SW480 (cell line): Measurements from ENCODE around the gene KIR3DL3.
"Not testable (repeated sequence)": the region's sequence is repeated elsewhere in the genome, so short reads cannot be mapped to it uniquely, and the experiment has no call there.

Experiments used
- DNase-seq: peaks from one replicate; pipeline ENCODE4 v3.0.0-alpha.2; 2016; ENCODE audit warnings: low spot score

Gene KIR3DL3

GRCh38 chr19:54731191-54731590 is 6.9 kb downstream of the KIR3DL3 start:
- DNase-seq = no peak

GRCh38 chr19:54738306-54738705 is 14.1 kb downstream of the KIR3DL3 start, which contains the start of gene KIR2DL3:
Gene KIR2DL3 (plus strand): TSS chr19:54738513. CDS start chr19:54738546, 33 bp downstream.
- not testable (repeated sequence) for DNase-seq

GRCh38 chr19:54738715-54739114 is 14.5 kb downstream of the KIR3DL3 start:
- no peak for DNase-seq

- no peak for DNase-seq
Measured at GRCh38 chr19:54739587-54740497, 15.6 kb downstream of the KIR3DL3 start.

GRCh38 chr19:54741950-54742349 is 17.7 kb downstream of the KIR3DL3 start:
- not testable (repeated sequence) for DNase-seq

GRCh38 chr19:54744080-54744479 is 19.8 kb downstream of the KIR3DL3 start:
- not testable (repeated sequence) for DNase-seq

GRCh38 chr19:54747614-54748322 is 23.5 kb downstream of the KIR3DL3 start:
- DNase-seq = not testable (repeated sequence)

- DNase-seq = not testable (repeated sequence)
Measured at GRCh38 chr19:54750276-54750675, 26.0 kb downstream of the KIR3DL3 start.

- DNase-seq = not testable (repeated sequence)
Measured at GRCh38 chr19:54756204-54757110, 32.2 kb downstream of the KIR3DL3 start.

- not testable (repeated sequence) for DNase-seq
Measured at GRCh38 chr19:54758577-54758976, 34.3 kb downstream of the KIR3DL3 start.

GRCh38 chr19:54764219-54764618 is 40.0 kb downstream of the KIR3DL3 start:
- not testable (repeated sequence) for DNase-seq

- not testable (repeated sequence) for DNase-seq
Measured at GRCh38 chr19:54766464-54766863, 42.2 kb downstream of the KIR3DL3 start.

- not testable (repeated sequence) for DNase-seq
Measured at GRCh38 chr19:54769646-54770045, 45.4 kb downstream of the KIR3DL3 start, which contains the start of gene KIR2DL1. Gene KIR2DL1 (plus strand): TSS chr19:54769793. CDS start chr19:54769851, 58 bp downstream.

GRCh38 chr19:54770511-54770910 is 46.3 kb downstream of the KIR3DL3 start:
- DNase-seq = not testable (repeated sequence)

- peak; percentile 92 for DNase-seq
Measured at GRCh38 chr19:54771018-54771960, 47.0 kb downstream of the KIR3DL3 start.

- DNase-seq = not testable (repeated sequence)
Measured at GRCh38 chr19:54772666-54773065, 48.4 kb downstream of the KIR3DL3 start.

- not testable (repeated sequence) for DNase-seq
Measured at GRCh38 chr19:54775095-54775815, 51.0 kb downstream of the KIR3DL3 start.

GRCh38 chr19:54775830-54776229 is 51.6 kb downstream of the KIR3DL3 start:
- DNase-seq = not testable (repeated sequence)

GRCh38 chr19:54777851-54778250 is 53.6 kb downstream of the KIR3DL3 start:
- DNase-seq = not testable (repeated sequence)

- not testable (repeated sequence) for DNase-seq
Measured at GRCh38 chr19:54778896-54779295, 54.7 kb downstream of the KIR3DL3 start.
